Measurements from ENCODE around the gene CCNL2.

Gene CCNL2

DNA sequence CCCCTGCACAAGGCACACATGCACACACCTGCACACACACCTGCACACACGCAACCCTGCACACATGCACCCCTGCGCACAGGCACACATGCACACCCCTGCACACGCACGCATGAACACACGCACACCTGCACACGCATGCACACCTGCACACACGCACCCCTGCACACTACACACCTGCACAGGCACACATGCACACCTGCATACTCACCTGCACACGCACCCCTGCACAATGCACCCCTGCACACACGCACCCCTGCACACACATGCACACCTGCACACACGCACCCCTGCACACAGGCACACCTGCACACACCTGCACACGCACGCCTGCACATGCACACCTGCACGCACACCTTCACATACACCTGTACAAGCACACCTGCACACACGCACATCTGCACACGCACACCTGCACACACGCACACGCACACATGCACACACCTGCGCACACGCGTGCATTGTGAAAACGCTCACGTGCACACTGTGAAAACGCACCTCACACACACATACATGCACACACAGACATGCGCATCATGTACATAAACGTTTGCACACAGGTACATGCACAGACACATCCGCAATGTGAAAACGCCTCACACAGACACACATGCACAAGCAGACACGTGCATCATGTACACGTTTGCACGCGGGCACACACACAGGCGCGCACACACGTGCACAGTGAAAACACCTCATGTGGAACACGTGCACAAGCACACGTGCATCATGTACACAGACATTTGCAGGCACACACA is 58.2 kb downstream of the CCNL2 start:
- DNase-seq, result no peak

DNA sequence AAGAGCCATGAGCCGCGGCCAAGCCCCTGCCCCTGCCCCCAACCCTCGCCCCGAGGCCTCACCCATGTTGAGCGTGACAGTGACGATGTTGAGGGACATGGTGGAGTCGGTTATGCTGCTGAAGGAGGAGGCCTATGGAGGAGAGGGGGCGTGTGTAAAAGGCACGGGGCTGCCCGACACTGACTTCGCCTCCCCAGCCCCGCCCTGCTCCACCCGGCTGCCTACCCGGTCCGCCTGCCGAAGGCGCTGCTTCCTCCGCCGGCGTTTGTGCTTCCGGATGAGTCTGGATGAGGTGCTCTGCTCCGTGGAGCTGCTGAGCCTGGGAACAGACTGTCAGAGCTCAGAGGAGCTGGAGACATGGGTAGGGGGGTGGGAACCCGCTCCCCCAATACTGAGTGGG is 59.0 kb downstream of the CCNL2 start:
- DNase-seq, result no peak

- no peak for DNase-seq
Observed at GRCh38 chr1:1338278-1338677, 60.9 kb downstream of the CCNL2 start.

- DNase-seq, result peak; percentile 37
Observed at GRCh38 chr1:1337793-1338147, 61.4 kb downstream of the CCNL2 start.

DNA sequence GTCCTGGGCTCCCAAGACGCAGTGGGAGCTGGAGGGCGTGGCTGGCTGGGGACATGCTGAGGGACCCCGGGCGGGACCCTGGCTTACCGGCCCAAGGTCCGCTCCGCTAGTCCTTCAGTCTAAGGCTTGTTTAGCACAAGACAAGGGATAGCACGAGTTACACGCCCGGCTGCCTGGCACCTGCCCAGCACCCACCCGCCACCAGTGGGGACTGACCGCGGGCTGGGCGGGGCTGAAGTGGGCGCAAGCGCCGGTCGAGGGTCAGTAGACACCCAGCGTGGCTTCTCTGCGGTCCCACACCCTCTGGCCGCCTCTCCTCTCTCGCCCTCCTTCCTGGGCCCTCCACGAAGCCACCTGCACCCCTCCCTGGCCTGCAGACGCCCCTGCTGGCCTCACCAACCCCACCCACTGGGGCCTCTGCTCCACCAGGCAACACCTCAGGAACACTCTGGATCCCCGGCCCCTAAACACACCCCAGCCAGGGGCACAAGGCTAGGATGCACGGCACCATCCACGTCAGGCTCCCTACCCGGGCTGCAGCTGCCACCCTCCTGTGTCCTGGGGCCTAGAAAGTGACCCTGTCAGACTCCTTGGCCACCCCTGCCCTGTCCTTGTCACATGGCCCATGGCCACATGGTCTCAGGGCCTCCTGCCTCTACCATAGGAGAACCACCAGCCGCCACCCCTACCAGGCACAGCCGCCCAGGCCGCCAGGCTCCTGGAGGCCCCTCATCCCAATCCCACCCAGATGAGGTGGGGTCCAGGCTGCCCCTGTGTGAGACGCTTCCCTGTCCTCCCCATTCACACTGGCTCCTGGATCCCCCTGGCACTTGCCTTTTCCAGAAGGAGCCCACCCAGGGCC is 62.0 kb downstream of the CCNL2 start:
- DNase-seq, result no peak

DNA sequence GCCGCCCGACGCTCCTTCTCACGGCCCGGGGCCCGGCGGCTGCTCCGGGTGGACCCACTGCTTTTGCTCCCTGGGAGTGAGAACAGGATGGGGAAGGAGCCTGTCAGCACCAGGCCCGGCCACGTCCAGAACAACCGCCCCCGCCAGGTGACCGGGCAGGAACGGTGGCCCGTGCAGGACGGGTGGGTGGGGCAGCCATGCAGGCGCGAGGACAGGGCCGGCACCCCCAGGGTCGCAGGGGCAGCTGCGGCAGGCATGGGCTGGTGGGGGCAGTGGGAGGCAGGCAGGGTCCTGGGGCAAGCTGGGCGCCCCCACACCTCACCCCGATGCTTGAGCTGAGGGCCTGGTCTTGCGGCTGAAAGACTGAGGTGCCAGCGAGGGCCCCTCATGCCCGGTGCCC is 62.7 kb downstream of the CCNL2 start:
- DNase-seq, result no peak

- DNase-seq, result no peak
Observed at GRCh38 chr1:1335792-1336248, 63.3 kb downstream of the CCNL2 start.

All from activated CD4-positive, alpha-beta T cell treated with anti-CD3 and anti-CD28 coated beads, Interleukin-2, amount 50 U/mL, for 1 hour (primary cell).